Ishikawa (cell line): ENCODE measurements around the gene PARD3B.

Experiments
- CEBPB ChIP-seq: IDR thresholded peaks from 2 replicates; pipeline ENCODE4 v1.6.1; 2012
- CREB1 ChIP-seq: IDR thresholded peaks from 2 replicates; pipeline ENCODE4 v1.6.1; 2012; ENCODE audit warnings: low read depth
- EGR1 ChIP-seq: IDR thresholded peaks from 2 replicates; pipeline ENCODE4 v1.6.1; 2012
- EP300 ChIP-seq: IDR thresholded peaks from 2 replicates; pipeline ENCODE4 v1.6.1; 2012; ENCODE audit warnings: borderline replicate concordance
- FOXM1 ChIP-seq: IDR thresholded peaks from 2 replicates; pipeline ENCODE4 v1.6.1; 2012; ENCODE audit warnings: low read depth, borderline replicate concordance
- MAX ChIP-seq: IDR thresholded peaks from 2 replicates; pipeline ENCODE4 v1.6.1; 2012
- NFIC ChIP-seq: IDR thresholded peaks from 2 replicates; pipeline ENCODE4 v1.6.1; 2012
- RAD21 ChIP-seq: IDR thresholded peaks from 2 replicates; pipeline ENCODE4 v1.6.1; 2012; ENCODE audit warnings: low read depth
- REST ChIP-seq: IDR thresholded peaks from 2 replicates; pipeline ENCODE4 v1.6.1; 2012; ENCODE audit warnings: low read depth, mild to moderate bottlenecking
- TAF1 ChIP-seq: IDR thresholded peaks from 2 replicates; pipeline ENCODE4 v1.6.1; 2012; ENCODE audit warnings: low read depth, mild to moderate bottlenecking
- TCF12 ChIP-seq: IDR thresholded peaks from 2 replicates; pipeline ENCODE4 v1.6.1; 2012; ENCODE audit warnings: low read depth
- TEAD4 ChIP-seq: IDR thresholded peaks from 2 replicates; pipeline ENCODE4 v1.6.1; 2012
- USF1 ChIP-seq: IDR thresholded peaks from 2 replicates; pipeline ENCODE4 v1.6.1; 2012
- YY1 ChIP-seq: IDR thresholded peaks from 2 replicates; pipeline ENCODE4 v1.6.1; 2012; ENCODE audit warnings: low read depth
- ZBTB7A ChIP-seq: IDR thresholded peaks from 2 replicates; pipeline ENCODE4 v1.6.1; 2012; ENCODE audit warnings: low read depth

PARD3B gene

GRCh38 chr2:205212357-205212756 lies 667.1 kb downstream of the PARD3B start:
- TF ChIP-seq TCF12: no peak
- no peak for TF ChIP-seq MAX
- no peak for TF ChIP-seq REST
- no peak for TF ChIP-seq ZBTB7A
- TF ChIP-seq EGR1: no peak
- no peak for TF ChIP-seq YY1

- TF ChIP-seq YY1 (no peak), FOXM1 (no peak), EGR1 (no peak), NFIC (no peak), EP300 (no peak), MAX (no peak), RAD21 (no peak), USF1 (no peak), CEBPB (no peak), TEAD4 (no peak), TCF12 (no peak), CREB1 (no peak), REST (no peak), TAF1 (no peak), ZBTB7A (no peak)
Observed at GRCh38 chr2:205216092-205216491, 670.8 kb downstream of the PARD3B start.

- TF ChIP-seq CEBPB (no peak), NFIC (no peak), TEAD4 (no peak), EP300 (no peak), EGR1 (no peak), RAD21 (no peak), REST (no peak), FOXM1 (no peak), YY1 (no peak), CREB1 (no peak), ZBTB7A (no peak), MAX (no peak), USF1 (no peak), TAF1 (no peak), TCF12 (no peak)
Observed at GRCh38 chr2:205216580-205216979, 671.3 kb downstream of the PARD3B start.

- TF ChIP-seq YY1 (no peak), CEBPB (no peak), REST (no peak), USF1 (no peak), TCF12 (no peak), RAD21 (no peak), FOXM1 (no peak), ZBTB7A (no peak), MAX (no peak), EP300 (no peak), NFIC (no peak)
Observed at GRCh38 chr2:205217004-205217403, 671.7 kb downstream of the PARD3B start.
